Activated T-helper 1 cell treated with Interleukin-2 at 50 U/mL for 16 hours (primary cell): ENCODE data around the gene TSPAN18.

Source experiments
- DNase-seq: peaks from one replicate; pipeline ENCODE4 v3.0.0-alpha.2; 2020; ENCODE audit warnings: low read depth

Gene TSPAN18

GRCh38 chr11:44797051-44797450 is 70.3 kb downstream of the TSPAN18 start:
- DNase-seq, result no peak

GRCh38 chr11:44797886-44798606 is 71.3 kb downstream of the TSPAN18 start:
- no peak for DNase-seq

GRCh38 chr11:44798607-44798972 is 71.8 kb downstream of the TSPAN18 start:
- no peak for DNase-seq

- no peak for DNase-seq
These were observed 72.2 kb downstream of the TSPAN18 start for GRCh38 chr11:44799012-44799411.

GRCh38 chr11:44802347-44802746 is 75.6 kb downstream of the TSPAN18 start:
- DNase-seq, result no peak

GRCh38 chr11:44803009-44803408 is 76.2 kb downstream of the TSPAN18 start:
- DNase-seq, result no peak

- DNase-seq, result no peak
These were observed 78.0 kb downstream of the TSPAN18 start for GRCh38 chr11:44804449-44805437.

GRCh38 chr11:44805596-44805995 is 78.8 kb downstream of the TSPAN18 start:
- DNase-seq, result no peak

GRCh38 chr11:44808053-44808753 is 81.4 kb downstream of the TSPAN18 start:
- no peak for DNase-seq

GRCh38 chr11:44809283-44809682 is 82.5 kb downstream of the TSPAN18 start:
- DNase-seq, result no peak

GRCh38 chr11:44811841-44812448 is 85.2 kb downstream of the TSPAN18 start:
- no peak for DNase-seq

GRCh38 chr11:44812971-44813370 is 86.2 kb downstream of the TSPAN18 start:
- DNase-seq, result no peak

GRCh38 chr11:44813401-44813800 is 86.6 kb downstream of the TSPAN18 start:
- no peak for DNase-seq

GRCh38 chr11:44814881-44815592 is 88.3 kb downstream of the TSPAN18 start:
- DNase-seq, result no peak

GRCh38 chr11:44815917-44816456 is 89.2 kb downstream of the TSPAN18 start:
- DNase-seq, result no peak

GRCh38 chr11:44816761-44817160 is 90.0 kb downstream of the TSPAN18 start:
- DNase-seq, result no peak

GRCh38 chr11:44817207-44817949 is 90.6 kb downstream of the TSPAN18 start:
- DNase-seq, result no peak

- DNase-seq, result no peak
These were observed 91.3 kb downstream of the TSPAN18 start for GRCh38 chr11:44818110-44818509.

GRCh38 chr11:44819346-44819745 is 92.6 kb downstream of the TSPAN18 start:
- no peak for DNase-seq

GRCh38 chr11:44822369-44822768 is 95.6 kb downstream of the TSPAN18 start:
- DNase-seq, result no peak
